HepG2 (cell line): ENCODE data around the gene GLB1L. TPM values are rescaled to one million over a fixed set of nuclear protein-coding genes. Genes with fewer than 3 reads are reported as not detected.

Experiments
- ATF2 ChIP-seq: sonication (generic); formaldehyde crosslinking; IDR thresholded peaks from 2 replicates; pipeline ENCODE4 v1.4.0; 2020; ENCODE audit warnings: missing genetic modification reagents
- JUND ChIP-seq: sonication (generic); formaldehyde crosslinking; IDR thresholded peaks from 2 replicates; pipeline ENCODE4 v1.8.0; 2022; ENCODE audit warnings: mild to moderate bottlenecking, missing genetic modification reagents
- NCOA2 ChIP-seq: sonication (generic); formaldehyde crosslinking; IDR thresholded peaks from 2 replicates; pipeline ENCODE4 v1.8.0; 2022; ENCODE audit warnings: inconsistent platforms
- SOX13 ChIP-seq, 3 experiments: fragments of 450-650 bp in 1 of 3; sonication (generic) in 1 of 3; formaldehyde crosslinking in 1 of 3; IDR thresholded peaks in 2 of 3; conservative IDR thresholded peaks in 1 of 3; 2 replicates each; pipeline versions ENCODE4 v1.5.0 to v1.6.1; 2016 to 2020; ENCODE audit warnings: antibody characterized with exemption in 1 of 3, mild to moderate bottlenecking in 1 of 3, missing compliant biosample characterization in 1 of 3, missing genetic modification reagents in 1 of 3, moderate library complexity in 1 of 3
- ZIK1 ChIP-seq: sonication (generic); formaldehyde crosslinking; IDR thresholded peaks from 2 replicates; pipeline ENCODE4 v1.5.0; 2020; ENCODE audit warnings: mild to moderate bottlenecking, low read depth, missing genetic modification reagents, borderline replicate concordance
- ZNF552 ChIP-seq: sonication (generic); formaldehyde crosslinking; IDR thresholded peaks from 2 replicates; pipeline ENCODE4 v1.9.0; 2022; ENCODE audit warnings: missing genetic modification reagents, mild to moderate bottlenecking, borderline replicate concordance
- ZNF557 ChIP-seq: sonication (generic); formaldehyde crosslinking; IDR thresholded peaks from 2 replicates; pipeline ENCODE4 v1.4.0; 2020; ENCODE audit warnings: missing genetic modification reagents
- ZSCAN29 ChIP-seq: sonication (generic); formaldehyde crosslinking; conservative IDR thresholded peaks from 2 replicates; pipeline ENCODE4 v1.4.0; 2020; ENCODE audit warnings: mild to moderate bottlenecking, missing genetic modification reagents
- polyA plus RNA-seq, 8 experiments: library from polyadenylated mRNA; depleted of rRNA in 3 of 8; stranded (reverse) in 7 of 8; unstranded in 1 of 8; fragments of >200 nt; fragmentation: Illumina TruSeq in 4 of 8; extraction: Trizol in 4 of 8; gene quantifications; 2 replicates each; pipeline versions ENCODE4 v1.2.1 to v1.2.3, GENCODE V29; 2011 to 2016; ENCODE audit warnings: low read depth in 4 of 8, missing spikeins in 1 of 8, mixed read lengths in 1 of 8; ENCODE audit not compliant: insufficient read depth in 1 of 8
- total RNA-seq, 5 experiments: library from RNA; depleted of rRNA; stranded (reverse); fragments of >200 nt; fragmentation: Illumina TruSeq; extraction: Trizol; gene quantifications; 2 replicates each; pipeline ENCODE4 v1.2.3, GENCODE V29; 2016; ENCODE audit warnings: low read depth in 1 of 5
- TF ChIP-seq, protein P1 (sequence below): sonication (generic); formaldehyde crosslinking; IDR thresholded peaks from 2 replicates; pipeline ENCODE4; 2020; ENCODE audit warnings: missing genetic modification reagents, mild to moderate bottlenecking, borderline replicate concordance
- TF ChIP-seq, protein P2 (sequence below): sonication (generic); formaldehyde crosslinking; IDR thresholded peaks from 2 replicates; pipeline ENCODE4 v1.9.0; 2021; ENCODE audit warnings: missing genetic modification reagents, mild to moderate bottlenecking, borderline replicate concordance
- TF ChIP-seq, protein P3 (sequence below): sonication (generic); formaldehyde crosslinking; IDR thresholded peaks from 2 replicates; pipeline ENCODE4 v1.5.1; 2020; ENCODE audit warnings: mild to moderate bottlenecking, moderate library complexity, missing genetic modification reagents
- TF ChIP-seq, protein P4 (sequence below), 2 experiments: sonication (generic) in 1 of 2; formaldehyde crosslinking in 1 of 2; IDR thresholded peaks; 2 replicates each; pipeline versions ENCODE4 v1.4.0 to v1.6.1; 2016 to 2020; ENCODE audit warnings: borderline replicate concordance in 1 of 2, low read depth in 1 of 2, mild to moderate bottlenecking in 1 of 2, missing genetic modification reagents in 1 of 2
- TF ChIP-seq, protein P5 (sequence below): IDR thresholded peaks from 2 replicates; pipeline ENCODE4 v1.6.1; 2016; ENCODE audit warnings: low read depth

The GLB1L gene
- total and polyA plus RNA-seq, 2 of the 13 experiments (the other 11 are each of a cell fraction or from before 2014, with no cell fraction given), result 6.8 to 7.3 TPM

DNA sequence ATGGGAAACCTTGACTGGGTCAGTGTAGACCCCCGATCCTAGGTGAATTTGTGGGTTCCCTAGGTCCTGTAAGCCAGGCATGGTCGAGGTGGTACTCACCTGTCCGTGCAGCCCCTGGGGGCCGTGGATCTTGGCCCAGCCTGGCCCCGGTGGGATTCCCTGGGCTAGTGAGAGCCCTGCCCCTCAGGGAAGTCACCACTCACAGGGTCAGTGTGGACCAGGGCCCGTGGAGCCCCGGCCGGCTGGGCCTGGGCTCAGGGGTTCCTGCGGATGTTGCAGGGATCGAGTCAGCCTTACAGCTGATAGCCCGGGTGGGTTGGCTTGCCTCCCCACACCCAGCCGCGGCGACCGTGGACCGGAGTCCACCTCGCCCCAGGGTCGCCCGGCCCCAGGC lies 16.3 kb downstream of the GLB1L start (continued):
- TF ChIP-seq, protein P1, sequence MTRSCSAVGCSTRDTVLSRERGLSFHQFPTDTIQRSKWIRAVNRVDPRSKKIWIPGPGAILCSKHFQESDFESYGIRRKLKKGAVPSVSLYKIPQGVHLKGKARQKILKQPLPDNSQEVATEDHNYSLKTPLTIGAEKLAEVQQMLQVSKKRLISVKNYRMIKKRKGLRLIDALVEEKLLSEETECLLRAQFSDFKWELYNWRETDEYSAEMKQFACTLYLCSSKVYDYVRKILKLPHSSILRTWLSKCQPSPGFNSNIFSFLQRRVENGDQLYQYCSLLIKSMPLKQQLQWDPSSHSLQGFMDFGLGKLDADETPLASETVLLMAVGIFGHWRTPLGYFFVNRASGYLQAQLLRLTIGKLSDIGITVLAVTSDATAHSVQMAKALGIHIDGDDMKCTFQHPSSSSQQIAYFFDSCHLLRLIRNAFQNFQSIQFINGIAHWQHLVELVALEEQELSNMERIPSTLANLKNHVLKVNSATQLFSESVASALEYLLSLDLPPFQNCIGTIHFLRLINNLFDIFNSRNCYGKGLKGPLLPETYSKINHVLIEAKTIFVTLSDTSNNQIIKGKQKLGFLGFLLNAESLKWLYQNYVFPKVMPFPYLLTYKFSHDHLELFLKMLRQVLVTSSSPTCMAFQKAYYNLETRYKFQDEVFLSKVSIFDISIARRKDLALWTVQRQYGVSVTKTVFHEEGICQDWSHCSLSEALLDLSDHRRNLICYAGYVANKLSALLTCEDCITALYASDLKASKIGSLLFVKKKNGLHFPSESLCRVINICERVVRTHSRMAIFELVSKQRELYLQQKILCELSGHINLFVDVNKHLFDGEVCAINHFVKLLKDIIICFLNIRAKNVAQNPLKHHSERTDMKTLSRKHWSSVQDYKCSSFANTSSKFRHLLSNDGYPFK (CRISPR knock-in tag), result no peak
- TF ChIP-seq ZIK1 (CRISPR knock-in tag), result peak; percentile 23; the same call in 1 of the 2 replicates
- peak; percentile 92; the same call in 1 of the 2 replicates for TF ChIP-seq ZSCAN29 (CRISPR knock-in tag)
- no peak for TF ChIP-seq SOX13 (IDR thresholded peaks at IDR 0.05)
- 0 out of 4 replicates have a peak, but pooled peaks of 1 of the 2 experiments have one; percentile 17 for TF ChIP-seq SOX13 (CRISPR knock-in tag; conservative IDR thresholded peaks at IDR 0.05 in 1 of 2, IDR thresholded peaks at IDR 0.05 in 1 of 2)
- TF ChIP-seq, protein P2, sequence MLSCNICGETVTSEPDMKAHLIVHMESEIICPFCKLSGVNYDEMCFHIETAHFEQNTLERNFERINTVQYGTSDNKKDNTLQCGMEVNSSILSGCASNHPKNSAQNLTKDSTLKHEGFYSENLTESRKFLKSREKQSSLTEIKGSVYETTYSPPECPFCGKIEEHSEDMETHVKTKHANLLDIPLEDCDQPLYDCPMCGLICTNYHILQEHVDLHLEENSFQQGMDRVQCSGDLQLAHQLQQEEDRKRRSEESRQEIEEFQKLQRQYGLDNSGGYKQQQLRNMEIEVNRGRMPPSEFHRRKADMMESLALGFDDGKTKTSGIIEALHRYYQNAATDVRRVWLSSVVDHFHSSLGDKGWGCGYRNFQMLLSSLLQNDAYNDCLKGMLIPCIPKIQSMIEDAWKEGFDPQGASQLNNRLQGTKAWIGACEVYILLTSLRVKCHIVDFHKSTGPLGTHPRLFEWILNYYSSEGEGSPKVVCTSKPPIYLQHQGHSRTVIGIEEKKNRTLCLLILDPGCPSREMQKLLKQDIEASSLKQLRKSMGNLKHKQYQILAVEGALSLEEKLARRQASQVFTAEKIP (CRISPR knock-in tag), result no peak
- 0 out of 2 replicates have a peak, but pooled peaks have one; percentile 20 for TF ChIP-seq ZNF552 (CRISPR knock-in tag)
- TF ChIP-seq, protein P3, sequence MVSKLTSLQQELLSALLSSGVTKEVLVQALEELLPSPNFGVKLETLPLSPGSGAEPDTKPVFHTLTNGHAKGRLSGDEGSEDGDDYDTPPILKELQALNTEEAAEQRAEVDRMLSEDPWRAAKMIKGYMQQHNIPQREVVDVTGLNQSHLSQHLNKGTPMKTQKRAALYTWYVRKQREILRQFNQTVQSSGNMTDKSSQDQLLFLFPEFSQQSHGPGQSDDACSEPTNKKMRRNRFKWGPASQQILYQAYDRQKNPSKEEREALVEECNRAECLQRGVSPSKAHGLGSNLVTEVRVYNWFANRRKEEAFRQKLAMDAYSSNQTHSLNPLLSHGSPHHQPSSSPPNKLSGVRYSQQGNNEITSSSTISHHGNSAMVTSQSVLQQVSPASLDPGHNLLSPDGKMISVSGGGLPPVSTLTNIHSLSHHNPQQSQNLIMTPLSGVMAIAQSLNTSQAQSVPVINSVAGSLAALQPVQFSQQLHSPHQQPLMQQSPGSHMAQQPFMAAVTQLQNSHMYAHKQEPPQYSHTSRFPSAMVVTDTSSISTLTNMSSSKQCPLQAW (CRISPR knock-in tag), result no peak; the same call in none of the 2 replicates
- no peak for TF ChIP-seq ATF2 (CRISPR knock-in tag)
- TF ChIP-seq, protein P4, sequence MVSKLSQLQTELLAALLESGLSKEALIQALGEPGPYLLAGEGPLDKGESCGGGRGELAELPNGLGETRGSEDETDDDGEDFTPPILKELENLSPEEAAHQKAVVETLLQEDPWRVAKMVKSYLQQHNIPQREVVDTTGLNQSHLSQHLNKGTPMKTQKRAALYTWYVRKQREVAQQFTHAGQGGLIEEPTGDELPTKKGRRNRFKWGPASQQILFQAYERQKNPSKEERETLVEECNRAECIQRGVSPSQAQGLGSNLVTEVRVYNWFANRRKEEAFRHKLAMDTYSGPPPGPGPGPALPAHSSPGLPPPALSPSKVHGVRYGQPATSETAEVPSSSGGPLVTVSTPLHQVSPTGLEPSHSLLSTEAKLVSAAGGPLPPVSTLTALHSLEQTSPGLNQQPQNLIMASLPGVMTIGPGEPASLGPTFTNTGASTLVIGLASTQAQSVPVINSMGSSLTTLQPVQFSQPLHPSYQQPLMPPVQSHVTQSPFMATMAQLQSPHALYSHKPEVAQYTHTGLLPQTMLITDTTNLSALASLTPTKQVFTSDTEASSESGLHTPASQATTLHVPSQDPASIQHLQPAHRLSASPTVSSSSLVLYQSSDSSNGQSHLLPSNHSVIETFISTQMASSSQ (IDR thresholded peaks at IDR 0.05; ENCODE audit: low read depth), result no peak
- TF ChIP-seq, protein P4 (CRISPR knock-in tag; IDR thresholded peaks at IDR 0.05; ENCODE audit: borderline replicate concordance), result peak; percentile 14; the same call in 1 of the 2 replicates
- 0 out of 2 replicates have a peak, but pooled peaks have one; percentile 9 for TF ChIP-seq JUND
- TF ChIP-seq ZNF557 (CRISPR knock-in tag), result no peak
- TF ChIP-seq, protein P5, sequence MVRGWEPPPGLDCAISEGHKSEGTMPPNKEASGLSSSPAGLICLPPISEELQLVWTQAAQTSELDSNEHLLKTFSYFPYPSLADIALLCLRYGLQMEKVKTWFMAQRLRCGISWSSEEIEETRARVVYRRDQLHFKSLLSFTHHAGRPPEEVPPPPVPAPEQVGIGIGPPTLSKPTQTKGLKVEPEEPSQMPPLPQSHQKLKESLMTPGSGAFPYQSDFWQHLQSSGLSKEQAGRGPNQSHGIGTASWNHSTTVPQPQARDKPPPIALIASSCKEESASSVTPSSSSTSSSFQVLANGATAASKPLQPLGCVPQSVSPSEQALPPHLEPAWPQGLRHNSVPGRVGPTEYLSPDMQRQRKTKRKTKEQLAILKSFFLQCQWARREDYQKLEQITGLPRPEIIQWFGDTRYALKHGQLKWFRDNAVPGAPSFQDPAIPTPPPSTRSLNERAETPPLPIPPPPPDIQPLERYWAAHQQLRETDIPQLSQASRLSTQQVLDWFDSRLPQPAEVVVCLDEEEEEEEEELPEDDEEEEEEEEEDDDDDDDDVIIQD (CRISPR knock-in tag), result no peak
- no peak for TF ChIP-seq NCOA2 (CRISPR knock-in tag)
